ENCODE measurements around the gene NKAIN2.

GRCh38 chr6:124055963-124056362 is 252.3 kb downstream of the NKAIN2 start:
- TF ChIP-seq CTCF (IDR thresholded peaks at IDR 0.05 in 4 of 5, conservative IDR thresholded peaks at IDR 0.05 in 1 of 5) (no peak), POLR2A (IDR thresholded peaks at IDR 0.05) (no peak)
